B cell (primary cell): ENCODE results near the gene PITPNM1.

Experiments used
- EZH2 ChIP-seq: IDR thresholded peaks from 2 replicates; pipeline ENCODE4 v1.6.1; 2012; ENCODE audit warnings: borderline replicate concordance, low read depth, mild to moderate bottlenecking, moderate library complexity, low read length; ENCODE audit not compliant: insufficient read depth, poor library complexity, severe bottlenecking
- TF ChIP-seq, protein P1 (sequence below): fragments of 200-600 bp; IDR thresholded peaks from one replicate; pipeline ENCODE4 v1.8.0; 2022; ENCODE audit warnings: antibody characterized with exemption, mild to moderate bottlenecking

DNA sequence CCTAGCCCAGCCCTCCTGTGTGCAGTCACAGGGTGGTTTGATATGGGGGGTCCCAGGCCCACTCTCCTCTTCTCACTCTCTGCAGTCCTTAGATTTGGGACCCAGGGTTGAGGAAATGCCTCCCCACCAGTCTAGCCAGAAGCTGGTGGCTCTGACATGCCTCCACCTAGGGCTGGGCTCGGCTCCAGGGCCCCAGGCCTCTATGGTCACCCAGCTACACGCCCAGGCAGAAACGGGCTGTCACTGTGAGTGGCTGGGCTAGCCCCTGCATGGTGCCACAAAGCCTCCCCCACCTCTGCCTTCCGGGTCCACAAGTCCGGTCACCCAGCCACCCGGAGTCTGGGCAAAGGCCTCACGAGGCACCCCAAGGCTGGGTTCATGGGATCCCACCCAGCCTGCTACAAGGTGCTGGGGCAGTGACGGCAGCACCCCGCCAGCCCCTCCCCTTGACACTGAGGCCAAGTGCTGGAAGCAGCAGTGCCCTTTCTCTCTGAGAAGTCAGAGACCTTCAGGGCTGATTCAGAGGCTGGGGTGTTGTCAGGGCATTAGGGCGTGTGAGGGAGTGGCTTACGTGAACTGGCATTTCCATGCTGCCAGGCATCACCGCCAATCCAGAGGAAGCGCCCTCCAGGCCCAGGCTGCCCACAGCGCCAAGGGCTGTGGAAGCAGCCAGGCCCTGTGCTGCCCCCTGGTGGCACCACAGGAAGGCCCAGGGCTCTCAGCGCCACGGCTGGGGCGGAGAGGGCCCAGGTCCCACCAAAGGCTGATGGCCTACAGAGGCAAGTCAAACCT, 638 bp upstream of the PITPNM1 start:
- TF ChIP-seq, protein P1, sequence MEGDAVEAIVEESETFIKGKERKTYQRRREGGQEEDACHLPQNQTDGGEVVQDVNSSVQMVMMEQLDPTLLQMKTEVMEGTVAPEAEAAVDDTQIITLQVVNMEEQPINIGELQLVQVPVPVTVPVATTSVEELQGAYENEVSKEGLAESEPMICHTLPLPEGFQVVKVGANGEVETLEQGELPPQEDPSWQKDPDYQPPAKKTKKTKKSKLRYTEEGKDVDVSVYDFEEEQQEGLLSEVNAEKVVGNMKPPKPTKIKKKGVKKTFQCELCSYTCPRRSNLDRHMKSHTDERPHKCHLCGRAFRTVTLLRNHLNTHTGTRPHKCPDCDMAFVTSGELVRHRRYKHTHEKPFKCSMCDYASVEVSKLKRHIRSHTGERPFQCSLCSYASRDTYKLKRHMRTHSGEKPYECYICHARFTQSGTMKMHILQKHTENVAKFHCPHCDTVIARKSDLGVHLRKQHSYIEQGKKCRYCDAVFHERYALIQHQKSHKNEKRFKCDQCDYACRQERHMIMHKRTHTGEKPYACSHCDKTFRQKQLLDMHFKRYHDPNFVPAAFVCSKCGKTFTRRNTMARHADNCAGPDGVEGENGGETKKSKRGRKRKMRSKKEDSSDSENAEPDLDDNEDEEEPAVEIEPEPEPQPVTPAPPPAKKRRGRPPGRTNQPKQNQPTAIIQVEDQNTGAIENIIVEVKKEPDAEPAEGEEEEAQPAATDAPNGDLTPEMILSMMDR, result peak; percentile 93
- no peak for TF ChIP-seq EZH2
